Fibroblast of lung (primary cell): ENCODE results near the gene DDX39B. TPM values are rescaled to one million over a fixed set of nuclear protein-coding genes. Genes with fewer than 3 reads are reported as not detected.
"Not testable (repeated sequence)": the region's sequence is repeated elsewhere in the genome, so short reads cannot be mapped to it uniquely, and the experiment has no call there.

Source experiments
- DNase-seq, 2 donors: peaks; one replicate each; pipeline versions ENCODE4 v3.0.0 to v3.0.0-alpha.2; 2010; ENCODE audit warnings: low read depth in 2 of 2
- H2AFZ ChIP-seq: 2 replicates; pipeline ENCODE4 v1.5.1; 2012; ENCODE audit warnings: low read length, control low read depth, inconsistent platforms
- H3K27ac ChIP-seq: 2 replicates; pipeline ENCODE4 v1.5.1; 2011; ENCODE audit warnings: low read length, control low read depth; ENCODE audit not compliant: insufficient read depth
- H3K27me3 ChIP-seq: 2 replicates; pipeline ENCODE4 v1.5.1; 2011; ENCODE audit warnings: mild to moderate bottlenecking, low read length; ENCODE audit not compliant: control insufficient read depth, insufficient read depth
- H3K36me3 ChIP-seq: 2 replicates; pipeline ENCODE4 v1.5.1; 2011; ENCODE audit warnings: low read length; ENCODE audit not compliant: control insufficient read depth, insufficient read depth
- H3K4me1 ChIP-seq: 2 replicates; pipeline ENCODE4 v1.5.1; 2011; ENCODE audit warnings: low read length; ENCODE audit not compliant: control insufficient read depth, insufficient read depth; ENCODE audit errors: extremely low read depth
- H3K4me2 ChIP-seq: 2 replicates; pipeline ENCODE4 v1.5.1; 2011; ENCODE audit warnings: low read length, control low read depth; ENCODE audit not compliant: insufficient read depth; ENCODE audit errors: extremely low read depth
- H3K4me3 ChIP-seq, 4 experiments: fragments of 200-600 bp in 1 of 4; sonication (generic) in 1 of 4; replicated peaks in 1 of 4; 2 replicates each; pipeline ENCODE4 v1.5.1; 2011 to 2016; ENCODE audit warnings: low read length in 4 of 4, low read depth in 3 of 4, mild to moderate bottlenecking in 3 of 4, control low read depth in 2 of 4, inconsistent platforms in 1 of 4, mixed read lengths in 1 of 4; ENCODE audit not compliant: insufficient read depth in 1 of 4; ENCODE audit errors: control extremely low read depth in 1 of 4
- H3K79me2 ChIP-seq: 2 replicates; pipeline ENCODE4 v1.5.1; 2012; ENCODE audit warnings: mild to moderate bottlenecking, low read length, inconsistent platforms; ENCODE audit not compliant: control insufficient read depth, insufficient read depth
- H3K9ac ChIP-seq: 2 replicates; pipeline ENCODE4 v1.5.1; 2011; ENCODE audit warnings: mild to moderate bottlenecking, low read length, control low read depth; ENCODE audit not compliant: insufficient read depth
- H3K9me3 ChIP-seq: 2 replicates; pipeline ENCODE4 v1.5.1; 2012; ENCODE audit warnings: low read depth, low read length; ENCODE audit not compliant: control insufficient read depth, insufficient read depth
- H4K20me1 ChIP-seq: 2 replicates; pipeline ENCODE4 v1.5.1; 2011; ENCODE audit warnings: low read length; ENCODE audit not compliant: control insufficient read depth, insufficient read depth; ENCODE audit errors: extremely low read depth
- EZH2 ChIP-seq: IDR thresholded peaks from 2 replicates; pipeline ENCODE4 v1.5.1; 2012; ENCODE audit warnings: low read length, control low read depth, mild to moderate bottlenecking; ENCODE audit errors: missing control alignments
- polyA plus RNA-seq, 2 donors: library from polyadenylated mRNA; depleted of rRNA in 1 of 2; stranded (reverse) in 1 of 2; unstranded in 1 of 2; fragments of >200 nt; gene quantifications; 2 replicates each; pipeline ENCODE4 v1.2.1, GENCODE V29; 2011 to 2012; ENCODE audit warnings: missing spikeins in 1 of 2
- total RNA-seq: library from RNA; depleted of rRNA; stranded (reverse); fragments of >200 nt; gene quantifications from 2 replicates; pipeline ENCODE4 v1.2.1, GENCODE V29; 2014
- TF ChIP-seq, protein P1 (sequence below), 2 donors: IDR thresholded peaks in 1 of 2; conservative IDR thresholded peaks in 1 of 2; 1 replicate in 1 of 2; 2 replicates in 1 of 2; pipeline ENCODE4 v1.5.1; 2011 to 2012; ENCODE audit warnings: low read length in 2 of 2, control low read depth in 1 of 2, inconsistent platforms in 1 of 2, low read depth in 1 of 2, mild to moderate bottlenecking in 1 of 2

The DDX39B gene
- total and polyA plus RNA-seq, 2 donors (not counting 1 experiment from before 2014, with no cell fraction given) = 323 to 370 TPM

DNA sequence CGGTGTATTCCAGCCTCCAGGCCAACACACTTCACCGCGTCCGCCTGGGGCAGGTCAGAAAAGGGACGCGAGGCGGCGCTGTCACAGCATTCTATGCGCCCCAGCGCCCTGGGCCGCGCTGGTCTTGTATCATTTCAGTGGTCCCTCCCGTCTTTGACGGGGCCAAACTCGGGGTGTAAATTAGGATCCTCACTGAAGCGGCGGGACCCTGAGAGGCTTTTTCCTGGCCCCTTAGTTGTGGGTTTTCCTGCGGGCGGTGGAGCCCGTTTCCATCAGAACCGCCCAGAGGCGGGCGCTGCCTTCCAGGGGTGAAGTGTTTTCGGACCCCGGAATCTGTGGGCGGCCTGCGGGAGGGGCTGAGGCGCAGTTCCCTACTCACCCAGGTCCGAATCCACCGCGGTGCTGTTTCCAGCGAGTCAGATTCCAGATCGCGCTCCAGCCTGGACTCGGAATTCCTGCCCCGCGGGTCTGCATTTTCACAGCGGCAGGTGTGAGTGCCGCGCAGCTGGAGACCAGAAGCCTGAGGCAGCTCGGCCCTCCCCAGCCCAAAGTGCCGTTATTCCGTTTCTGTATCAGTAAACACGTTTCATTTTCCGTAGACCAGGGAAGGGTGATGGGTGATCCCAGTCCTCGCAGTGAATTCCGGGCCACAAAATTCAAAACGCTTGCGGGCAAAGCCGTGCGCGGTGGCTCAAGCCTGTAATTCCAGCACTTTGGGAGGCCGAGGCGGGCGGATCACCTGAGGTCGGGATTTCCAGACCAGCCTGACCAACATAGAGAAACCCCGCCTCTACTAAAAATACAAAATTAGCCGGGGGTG lies 47.7 kb downstream of the DDX39B start:
- DNase-seq = peak; percentile 64 to 76
- H3K9ac ChIP-seq = peak overlapping the region; percentile 56
- H3K36me3 ChIP-seq = no peaks in the 10 kb centered on the region
- peaks cover 13% of the 10 kb centered on the region for H3K4me1 ChIP-seq
- H4K20me1 ChIP-seq = no peaks in the 10 kb centered on the region
- no peak for TF ChIP-seq EZH2
- TF ChIP-seq, protein P1, sequence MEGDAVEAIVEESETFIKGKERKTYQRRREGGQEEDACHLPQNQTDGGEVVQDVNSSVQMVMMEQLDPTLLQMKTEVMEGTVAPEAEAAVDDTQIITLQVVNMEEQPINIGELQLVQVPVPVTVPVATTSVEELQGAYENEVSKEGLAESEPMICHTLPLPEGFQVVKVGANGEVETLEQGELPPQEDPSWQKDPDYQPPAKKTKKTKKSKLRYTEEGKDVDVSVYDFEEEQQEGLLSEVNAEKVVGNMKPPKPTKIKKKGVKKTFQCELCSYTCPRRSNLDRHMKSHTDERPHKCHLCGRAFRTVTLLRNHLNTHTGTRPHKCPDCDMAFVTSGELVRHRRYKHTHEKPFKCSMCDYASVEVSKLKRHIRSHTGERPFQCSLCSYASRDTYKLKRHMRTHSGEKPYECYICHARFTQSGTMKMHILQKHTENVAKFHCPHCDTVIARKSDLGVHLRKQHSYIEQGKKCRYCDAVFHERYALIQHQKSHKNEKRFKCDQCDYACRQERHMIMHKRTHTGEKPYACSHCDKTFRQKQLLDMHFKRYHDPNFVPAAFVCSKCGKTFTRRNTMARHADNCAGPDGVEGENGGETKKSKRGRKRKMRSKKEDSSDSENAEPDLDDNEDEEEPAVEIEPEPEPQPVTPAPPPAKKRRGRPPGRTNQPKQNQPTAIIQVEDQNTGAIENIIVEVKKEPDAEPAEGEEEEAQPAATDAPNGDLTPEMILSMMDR (conservative IDR thresholded peaks at IDR 0.05 in 1 of 2, IDR thresholded peaks at IDR 0.05 in 1 of 2; ENCODE audit: low read depth in 1 of 2, low read length in 2 of 2) = peak; percentile 92 to 95
- H3K79me2 ChIP-seq = peaks cover 26% of the 10 kb centered on the region
- no peaks in the 10 kb centered on the region for H3K27me3 ChIP-seq
- peak overlapping the region; percentile 64 to 84 (median 74) for H3K4me3 ChIP-seq
- H3K27ac ChIP-seq = peak overlapping the region; percentile 88
- no peaks in the 10 kb centered on the region for H3K9me3 ChIP-seq
- H3K4me2 ChIP-seq = peak overlapping the region; percentile 83
- peak overlapping the region; percentile 46 for H2AFZ ChIP-seq

DNA sequence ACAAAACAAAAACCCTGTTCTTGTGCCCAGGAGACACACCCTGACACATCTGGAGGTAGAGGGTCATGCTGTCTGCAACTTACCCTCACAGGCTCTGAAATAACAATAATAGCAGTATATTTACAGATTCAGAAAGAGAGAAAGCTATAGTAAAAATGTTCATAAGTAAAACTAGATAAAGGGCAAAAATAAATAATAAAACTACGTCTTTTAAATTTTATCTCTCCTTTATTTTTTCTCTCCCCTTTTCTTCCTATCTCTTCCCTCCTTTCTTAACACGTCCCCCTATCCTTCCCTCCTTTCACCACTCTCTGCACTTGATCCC lies 48.3 kb downstream of the DDX39B start:
- H2AFZ ChIP-seq = not testable (repeated sequence)

DNA sequence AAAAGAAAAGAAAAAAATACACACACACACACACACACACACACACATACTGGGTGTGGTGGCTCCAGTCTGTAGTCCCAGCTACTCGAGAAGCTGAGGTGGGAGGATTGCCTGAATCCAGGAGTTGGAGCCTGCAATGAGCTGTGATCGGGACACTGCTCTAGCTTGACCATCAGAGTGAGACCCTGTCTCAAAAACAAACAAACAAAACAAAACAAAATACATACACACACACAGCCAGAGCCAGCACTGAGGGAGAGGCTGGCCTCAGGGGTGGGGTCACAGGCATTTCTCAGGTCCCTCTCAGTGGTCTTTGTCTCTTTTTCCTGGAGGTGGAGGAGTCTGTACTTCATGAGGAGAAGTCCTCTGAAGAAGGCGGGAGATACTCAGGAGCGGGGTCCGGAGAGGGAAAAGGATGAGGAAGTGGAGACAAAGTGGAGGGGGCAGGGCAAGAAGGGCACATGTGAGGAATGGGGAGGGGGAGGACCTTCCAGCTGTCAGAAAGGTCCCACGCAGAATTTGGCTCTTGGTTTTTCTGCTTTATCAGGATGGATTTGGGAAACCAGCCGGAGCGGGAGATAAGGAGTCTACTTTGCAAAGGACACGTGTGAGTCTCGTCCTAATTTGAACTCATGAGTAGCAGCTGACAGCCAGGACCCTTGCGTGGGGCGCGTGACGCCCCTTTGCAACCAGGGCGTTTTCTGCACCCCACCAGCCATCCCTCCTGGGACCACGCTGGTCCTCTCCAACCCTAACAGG lies 51.5 kb downstream of the DDX39B start:
- Histone ChIP-seq H3K4me2 (no peak overlapping the region), H3K27me3 (no peaks in the 10 kb centered on the region), H3K36me3 (no peaks in the 10 kb centered on the region), H3K9me3 (no peaks in the 10 kb centered on the region), H3K27ac (no peak overlapping the region), H3K4me1 (no peaks in the 10 kb centered on the region), H3K79me2 (peaks cover 2% of the 10 kb centered on the region), H3K9ac (no peak overlapping the region), H3K4me3 (no peak overlapping the region), H2AFZ (no peak overlapping the region), H4K20me1 (no peaks in the 10 kb centered on the region)
- TF ChIP-seq EZH2 = no peak
- TF ChIP-seq, protein P1 (conservative IDR thresholded peaks at IDR 0.05 in 1 of 2, IDR thresholded peaks at IDR 0.05 in 1 of 2; ENCODE audit: low read depth in 1 of 2, low read length in 2 of 2) = no peak
- no peak for DNase-seq

More for the DNA sequence above, 48.3 kb downstream of the DDX39B start:
- not testable (repeated sequence) for H4K20me1 ChIP-seq, DNase-seq, H3K27me3 ChIP-seq, H3K9me3 ChIP-seq, H3K36me3 ChIP-seq, H3K9ac ChIP-seq
- H3K4me1 ChIP-seq = peaks cover 13% of the 10 kb centered on the region
- H3K4me3 ChIP-seq = peak overlapping the region; percentile 64 to 84 (median 74)
- peak overlapping the region; percentile 88 for H3K27ac ChIP-seq
- peak overlapping the region; percentile 83 for H3K4me2 ChIP-seq
- peaks cover 20% of the 10 kb centered on the region for H3K79me2 ChIP-seq
